ENCODE measurements around the gene HK2.
"Not testable (repeated sequence)": the region's sequence is repeated elsewhere in the genome, so short reads cannot be mapped to it uniquely, and the experiment has no call there.

HK2 gene

DNA sequence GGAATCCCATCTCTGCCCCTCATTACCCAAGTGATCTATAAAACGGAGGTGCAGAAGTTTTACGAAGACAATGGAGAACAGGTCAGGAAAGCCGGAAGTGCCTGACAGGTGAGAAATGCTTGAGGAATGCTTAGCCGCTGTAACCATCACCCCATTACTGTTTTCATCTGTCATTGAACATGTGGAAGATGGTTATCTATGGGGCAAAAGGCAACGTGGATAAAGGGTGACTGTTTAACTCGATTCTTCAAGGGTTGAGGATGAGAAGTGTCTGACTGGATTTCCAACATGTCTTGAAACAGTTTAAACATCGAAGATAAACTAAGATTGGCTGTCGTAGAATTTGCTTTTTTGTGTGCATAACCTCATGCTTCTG lies 17.3 kb downstream of the HK2 start:
- no peak for TF ChIP-seq CTCF (IDR thresholded peaks at IDR 0.05; ENCODE audit: insufficient read depth, low read depth, low read length, missing control alignments)
- no peak overlapping the region for H3K4me3 ChIP-seq (ENCODE audit: low read length)
- peak; percentile 64 for DNase-seq (ENCODE audit: low read depth)

DNA sequence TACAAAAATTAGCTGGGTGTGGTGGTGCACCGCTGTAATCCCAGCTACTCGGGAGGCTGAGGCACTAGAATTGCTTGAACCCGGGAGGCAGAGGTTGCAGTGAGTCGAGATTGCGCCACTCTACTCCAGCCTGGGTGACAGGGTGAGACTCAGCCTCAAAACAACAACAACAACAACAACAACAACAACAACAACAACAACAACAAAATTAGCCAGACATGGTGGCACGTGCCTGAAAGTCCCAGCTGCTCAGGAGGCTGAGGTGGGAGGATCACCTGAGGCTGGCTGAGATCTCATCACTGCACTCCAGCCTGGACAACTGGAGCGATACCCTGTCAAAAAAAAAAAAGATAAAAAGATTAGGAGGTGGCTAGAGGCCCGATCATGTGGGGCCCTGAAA lies 19.4 kb downstream of the HK2 start:
- not testable (repeated sequence) for DNase-seq (ENCODE audit: low read depth); H3K4me3 ChIP-seq (ENCODE audit: low read length)

DNA sequence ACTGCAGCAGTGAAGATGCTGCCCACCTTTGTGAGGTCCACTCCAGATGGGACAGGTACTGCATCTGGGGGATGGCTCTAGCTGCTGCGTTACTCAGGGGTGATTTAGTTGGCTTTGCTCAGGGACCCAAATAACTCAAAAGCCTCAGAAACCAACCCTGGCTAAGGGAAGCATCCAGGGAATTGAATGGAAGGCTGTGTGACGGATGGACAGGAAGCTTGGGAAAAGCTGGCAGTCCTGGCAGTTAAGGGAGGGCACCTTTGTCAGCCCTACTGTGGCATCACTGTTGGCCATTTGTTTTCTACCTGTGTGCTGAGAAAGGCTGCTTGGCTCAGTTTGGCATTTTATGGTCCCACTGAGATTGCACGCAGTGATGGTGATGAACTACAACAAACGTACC lies 20.5 kb downstream of the HK2 start:
- no peak for TF ChIP-seq CTCF (IDR thresholded peaks at IDR 0.05; ENCODE audit: insufficient read depth, low read depth, low read length, missing control alignments)
- H3K4me3 ChIP-seq (ENCODE audit: low read length): no peak overlapping the region
- DNase-seq (ENCODE audit: low read depth): no peak

GRCh38 chr2:74855114-74855707 lies 21.3 kb downstream of the HK2 start:
- not testable (repeated sequence) for H3K4me3 ChIP-seq (ENCODE audit: low read length); DNase-seq (ENCODE audit: low read depth)

GRCh38 chr2:74856004-74856578 lies 22.2 kb downstream of the HK2 start:
- TF ChIP-seq CTCF (IDR thresholded peaks at IDR 0.05; ENCODE audit: insufficient read depth, low read depth, low read length, missing control alignments): no peak
- DNase-seq (ENCODE audit: low read depth): no peak
- H3K4me3 ChIP-seq (ENCODE audit: low read length): no peak overlapping the region

DNA sequence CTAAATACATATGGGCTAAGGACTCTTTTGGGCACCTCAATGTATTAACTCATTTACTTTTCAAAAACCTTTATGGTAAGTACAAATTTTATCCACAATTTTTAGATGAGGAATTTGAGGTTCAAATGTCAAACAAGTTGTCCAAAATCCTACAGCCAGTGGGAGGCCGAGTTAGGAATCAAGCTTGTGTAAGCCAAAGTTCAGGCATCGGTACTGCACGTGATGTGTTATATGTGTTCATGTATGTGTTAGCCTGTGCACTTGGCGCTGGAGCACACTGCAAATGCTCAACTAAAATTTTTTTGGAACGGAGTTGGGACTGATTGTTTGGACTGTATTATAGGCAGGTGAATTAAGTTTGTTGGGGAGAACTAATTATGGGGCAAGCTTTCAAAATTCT lies 22.7 kb downstream of the HK2 start:
- DNase-seq (ENCODE audit: low read depth): no peak
- no peak overlapping the region for H3K4me3 ChIP-seq (ENCODE audit: low read length)
- no peak for TF ChIP-seq CTCF (IDR thresholded peaks at IDR 0.05; ENCODE audit: insufficient read depth, low read depth, low read length, missing control alignments)

GRCh38 chr2:74857215-74857614 lies 23.3 kb downstream of the HK2 start:
- TF ChIP-seq CTCF (IDR thresholded peaks at IDR 0.05; ENCODE audit: insufficient read depth, low read depth, low read length, missing control alignments): no peak
- DNase-seq (ENCODE audit: low read depth): no peak
- H3K4me3 ChIP-seq (ENCODE audit: low read length): no peak overlapping the region

DNA sequence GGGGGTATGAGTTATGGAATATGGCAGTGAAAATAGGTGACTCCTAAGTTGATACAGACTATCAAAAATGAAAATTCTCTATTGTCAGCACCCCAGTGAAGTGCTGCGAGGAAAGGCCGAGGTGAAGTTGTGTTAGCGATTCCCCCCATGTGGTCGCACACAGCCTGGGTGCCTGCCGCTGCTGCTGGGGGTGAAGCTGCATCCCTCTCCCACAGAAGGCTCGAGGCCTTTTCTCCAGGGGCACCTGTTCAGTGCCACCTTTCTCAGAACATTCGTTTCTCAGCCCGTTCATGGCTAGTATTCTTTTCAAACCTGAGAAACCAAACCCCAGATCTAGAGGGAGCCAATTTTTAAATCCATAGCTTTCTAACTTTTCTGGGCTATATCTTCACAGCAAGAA lies 23.8 kb downstream of the HK2 start:
- no peak for TF ChIP-seq CTCF (IDR thresholded peaks at IDR 0.05; ENCODE audit: insufficient read depth, low read depth, low read length, missing control alignments)
- H3K4me3 ChIP-seq (ENCODE audit: low read length): no peak overlapping the region
- DNase-seq (ENCODE audit: low read depth): no peak

All from epithelial cell of esophagus (primary cell).